H1 (cell line): ENCODE results near the gene ZNF598. TPM values are rescaled to one million over a fixed set of nuclear protein-coding genes. Genes with fewer than 3 reads are reported as not detected.
A peak's percentile ranks its signal among the peaks of the same experiment; 100 is the strongest.

Experiments
- CTCF ChIA-PET: fragments of 300-600 bp; sonication (Branson Sonifier 250); formaldehyde crosslinking; loops from one replicate; lab custom pipeline; 2021; ENCODE audit not compliant: partially characterized antibody; lab: Charles Lee
- POLR2A ChIA-PET: fragments of 300-600 bp; sonication (Branson Sonifier 250); formaldehyde crosslinking; loops from one replicate; lab custom pipeline; 2021; ENCODE audit warnings: inconsistent platforms; ENCODE audit not compliant: partially characterized antibody; lab: Charles Lee
- DNase-seq, 2 experiments: peaks; one replicate each; pipeline versions ENCODE4 v3.0.0 to v3.0.0-alpha.2; 2010 to 2022; ENCODE audit warnings: low spot score in 2 of 2, low read depth in 1 of 2, mixed read lengths in 1 of 2
- FAIRE-seq: peaks from 2 replicates; lab custom pipeline; 2011; peaks lifted over from hg19 to GRCh38; lab: Jason Lieb, UNC
- H2AFZ ChIP-seq: 2 replicates; pipeline ENCODE4 v1.8.1; 2012; ENCODE audit warnings: low read length, inconsistent platforms
- H2AK5ac ChIP-seq: 2 replicates; pipeline ENCODE4 v1.6.1; 2013; ENCODE audit warnings: low read depth, low read length
- H2BK120ac ChIP-seq: replicated peaks from 2 replicates; pipeline ENCODE3; 2013; ENCODE audit warnings: low read depth, low read length, inconsistent platforms
- H2BK12ac ChIP-seq: 2 replicates; pipeline ENCODE4 v1.6.1; 2013; ENCODE audit warnings: low read depth, low read length
- H2BK15ac ChIP-seq: 2 replicates; pipeline ENCODE4 v1.6.1; 2013; ENCODE audit warnings: low read length
- H2BK20ac ChIP-seq: 2 replicates; pipeline ENCODE4 v1.6.1; 2013; ENCODE audit warnings: low read length
- H2BK5ac ChIP-seq: 2 replicates; pipeline ENCODE4 v1.6.1; 2013; ENCODE audit warnings: low read depth, low read length
- H3K14ac ChIP-seq: 2 replicates; pipeline ENCODE4 v1.6.1; 2013; ENCODE audit warnings: inconsistent platforms; ENCODE audit not compliant: insufficient read length
- H3K18ac ChIP-seq: 2 replicates; pipeline ENCODE4 v1.6.1; 2013; ENCODE audit warnings: low read length; ENCODE audit errors: extremely low read depth
- H3K23ac ChIP-seq: 2 replicates; pipeline ENCODE4 v1.6.1; 2013; ENCODE audit warnings: inconsistent platforms; ENCODE audit not compliant: insufficient read length
- H3K23me2 ChIP-seq: 2 replicates; pipeline ENCODE4 v1.6.1; 2013; ENCODE audit warnings: low read depth, low read length
- H3K27ac ChIP-seq: 2 replicates; pipeline ENCODE4 v1.6.1; 2011; ENCODE audit warnings: low read depth, low read length, inconsistent platforms
- H3K27me3 ChIP-seq, 4 experiments: replicated peaks in 1 of 4; 1 replicate in 1 of 4; 2 replicates in 3 of 4; pipeline versions ENCODE4 v1.6.1 to v1.8.1; 2011 to 2013; ENCODE audit warnings: low read length in 3 of 4, mild to moderate bottlenecking in 3 of 4, inconsistent platforms in 2 of 4, mixed read lengths in 2 of 4, moderate library complexity in 1 of 4; ENCODE audit not compliant: control insufficient read depth in 3 of 4, insufficient read depth in 3 of 4; ENCODE audit errors: extremely low read depth in 1 of 4
- H3K36me3 ChIP-seq, 4 experiments: 2 replicates each; pipeline versions ENCODE4 v1.6.1 to v1.8.1; 2011 to 2013; ENCODE audit warnings: mild to moderate bottlenecking in 4 of 4, low read length in 3 of 4, moderate library complexity in 2 of 4, control low read depth in 1 of 4, inconsistent platforms in 1 of 4; ENCODE audit not compliant: insufficient read depth in 4 of 4, control insufficient read depth in 2 of 4
- H3K4ac ChIP-seq: replicated peaks from 2 replicates; pipeline ENCODE3; 2013; ENCODE audit warnings: low read length, low read depth, mixed read lengths, inconsistent platforms; ENCODE audit not compliant: insufficient read length
- H3K4me1 ChIP-seq, 4 experiments: replicated peaks in 1 of 4; 1 replicate in 1 of 4; 2 replicates in 3 of 4; pipeline versions ENCODE4 v1.6.1 to v1.8.1; 2011 to 2013; ENCODE audit warnings: low read length in 3 of 4, inconsistent platforms in 2 of 4, mixed read lengths in 1 of 4; ENCODE audit not compliant: insufficient read depth in 4 of 4, control insufficient read depth in 3 of 4
- H3K4me2 ChIP-seq, 2 experiments: 2 replicates each; pipeline versions ENCODE4 v1.6.1 to v1.8.1; 2011 to 2013; ENCODE audit warnings: low read depth in 2 of 2, low read length in 2 of 2, control low read depth in 1 of 2, inconsistent platforms in 1 of 2, mild to moderate bottlenecking in 1 of 2; ENCODE audit not compliant: insufficient read depth in 1 of 2
- H3K4me3 ChIP-seq, 4 experiments: fragments of 200-600, 300-600 bp in 1 of 4; sonication (generic), shearing (Covaris generic), sonication (Bioruptor Twin) in 1 of 4; 2 replicates each; pipeline versions ENCODE4 v1.5.1 to v1.8.1; 2011 to 2016; ENCODE audit warnings: low read length in 4 of 4, low read depth in 3 of 4, control low read depth in 2 of 4, inconsistent platforms in 2 of 4, mild to moderate bottlenecking in 2 of 4, mixed read lengths in 1 of 4, moderate library complexity in 1 of 4; ENCODE audit not compliant: insufficient read depth in 2 of 4; ENCODE audit errors: extremely low read depth in 1 of 4
- H3K56ac ChIP-seq: replicated peaks from 2 replicates; pipeline ENCODE3; 2013; ENCODE audit warnings: low read depth, mild to moderate bottlenecking, mixed read lengths, low read length, inconsistent platforms; ENCODE audit not compliant: insufficient read length
- H3K79me1 ChIP-seq: 2 replicates; pipeline ENCODE4 v1.6.1; 2013; ENCODE audit warnings: low read depth, low read length, control low read depth
- H3K79me2 ChIP-seq, 2 experiments: 2 replicates each; pipeline versions ENCODE4 v1.6.1 to v1.8.1; 2012 to 2013; ENCODE audit warnings: low read length in 2 of 2, mild to moderate bottlenecking in 2 of 2, inconsistent platforms in 1 of 2; ENCODE audit not compliant: insufficient read depth in 2 of 2, control insufficient read depth in 1 of 2
- H3K9ac ChIP-seq, 4 experiments: replicated peaks in 1 of 4; 1 replicate in 1 of 4; 2 replicates in 3 of 4; pipeline versions ENCODE4 v1.6.1 to v1.8.1; 2011 to 2013; ENCODE audit warnings: low read depth in 3 of 4, low read length in 3 of 4, control low read depth in 2 of 4, mild to moderate bottlenecking in 2 of 4, moderate library complexity in 2 of 4, inconsistent platforms in 1 of 4; ENCODE audit errors: extremely low read depth in 1 of 4
- H3K9me3 ChIP-seq, 2 experiments: 2 replicates each; pipeline versions ENCODE4 v1.6.1 to v1.8.1; 2012 to 2013; ENCODE audit warnings: mild to moderate bottlenecking in 2 of 2, moderate library complexity in 2 of 2, control low read depth in 1 of 2, inconsistent platforms in 1 of 2, low read depth in 1 of 2, low read length in 1 of 2, mixed read lengths in 1 of 2; ENCODE audit not compliant: insufficient read depth in 2 of 2
- H4K20me1 ChIP-seq, 2 experiments: replicated peaks in 1 of 2; 2 replicates each; pipeline versions ENCODE3 to v1.8.1; 2011 to 2013; ENCODE audit warnings: inconsistent platforms in 2 of 2, low read length in 2 of 2, mild to moderate bottlenecking in 1 of 2; ENCODE audit not compliant: insufficient read depth in 2 of 2, control insufficient read depth in 1 of 2
- H4K5ac ChIP-seq: 2 replicates; pipeline ENCODE4 v1.6.1; 2013; ENCODE audit warnings: low read length, low read depth, mixed read lengths, inconsistent platforms; ENCODE audit not compliant: insufficient read length
- H4K8ac ChIP-seq: 2 replicates; pipeline ENCODE4 v1.8.0; 2013; ENCODE audit warnings: mild to moderate bottlenecking, moderate library complexity, low read length, inconsistent platforms; ENCODE audit not compliant: insufficient read depth; ENCODE audit errors: extremely low read depth
- H4K91ac ChIP-seq: replicated peaks from 2 replicates; pipeline ENCODE3; 2013; ENCODE audit warnings: low read length, mixed read lengths, inconsistent platforms; ENCODE audit not compliant: insufficient read length
- BRCA1 ChIP-seq: IDR thresholded peaks from 2 replicates; pipeline ENCODE4 v1.6.1; 2012; ENCODE audit warnings: low read depth, low read length, improper control_type of control experiment
- CREB1 ChIP-seq: IDR thresholded peaks from 2 replicates; pipeline ENCODE4 v1.6.1; 2012; ENCODE audit warnings: inconsistent platforms
- HDAC2 ChIP-seq, 2 experiments: fragments of 300-600 bp in 1 of 2; sonication (generic) in 1 of 2; IDR thresholded peaks; 2 replicates each; pipeline ENCODE4 v1.6.1; 2011 to 2012; ENCODE audit warnings: low read depth in 2 of 2, low read length in 2 of 2, mild to moderate bottlenecking in 2 of 2, moderate library complexity in 2 of 2, borderline replicate concordance in 1 of 2, inconsistent platforms in 1 of 2
- JUND ChIP-seq: IDR thresholded peaks from 2 replicates; pipeline ENCODE4 v1.6.1; 2011; ENCODE audit warnings: mild to moderate bottlenecking, improper control_type of control experiment, low read length
- KDM5A ChIP-seq: fragments of 200-600 bp; IDR thresholded peaks from 2 replicates; pipeline ENCODE4 v1.7.1; 2012; ENCODE audit warnings: mild to moderate bottlenecking, low read length, inconsistent platforms, mixed read lengths
- RBBP5 ChIP-seq: IDR thresholded peaks from 2 replicates; pipeline ENCODE4 v1.7.1; 2012; ENCODE audit warnings: low read depth, mild to moderate bottlenecking, inconsistent platforms, low read length, moderate library complexity, borderline replicate concordance
- TBP ChIP-seq: IDR thresholded peaks from 2 replicates; pipeline ENCODE4 v1.6.1; 2011; ENCODE audit warnings: low read depth, low read length, improper control_type of control experiment
- WGBS, 2 experiments: shearing (Covaris generic) in 1 of 2; methylation state at CpG; one replicate each; pipeline versions ENCODE4 v1.1.6 to v1.1.7; 2013 to 2015; ENCODE audit warnings: low lambda C conversion rate in 2 of 2, mixed read lengths in 2 of 2, inconsistent platforms in 1 of 2, low coverage in 1 of 2, missing lambda C conversion rate in 1 of 2; ENCODE audit not compliant: insufficient replicate concordance in 2 of 2, insufficient coverage in 1 of 2, insufficient read length in 1 of 2; ENCODE audit errors: extremely low coverage in 1 of 2, missing lambda C conversion rate in 1 of 2; 5-methylcytosine and 5-hydroxymethylcytosine counted together
- polyA plus RNA-seq, 7 experiments: library from polyadenylated mRNA; depleted of rRNA in 3 of 7; stranded (reverse) in 5 of 7; unstranded in 2 of 7; fragments of >200 nt in 5 of 7; fragments of 200-250 nt in 2 of 7; gene quantifications; 1 replicate in 5 of 7; 2 replicates in 1 of 7; 4 replicates in 1 of 7; pipeline versions ENCODE4 v1.2.1 to v1.2.3, GENCODE V29; 2011 to 2013; ENCODE audit warnings: missing spikeins in 2 of 7, mixed read lengths in 2 of 7
- total RNA-seq: library from RNA; stranded (reverse); fragmentation: NEBNext Ultra II Directional; extraction: Animal tissue kit (Norgen Biotek cat#: 25700); gene quantifications from 2 replicates; pipeline ENCODE4 v1.2.1, GENCODE V29; 2021

The ZNF598 gene
- total and polyA plus RNA-seq, 2 of the 8 experiments (the other 6 are each of a cell fraction or from before 2014, with no cell fraction given), result 29.3 to 47.6 TPM

GRCh38 chr16:1964506-1965395 is 44.9 kb downstream of the ZNF598 start, which contains the start of gene RPS2:
TSS of gene RPS2 (minus strand) at chr16:1964826. CDS start at chr16:1964625, 201 bp downstream.
- Histone ChIP-seq H2AK5ac (peak within 1 kb of the TSS; percentile 16; the same call in 1 of the 2 replicates), H3K18ac (peak within 1 kb of the TSS; percentile 96), H2BK120ac (no peak within 1 kb of the TSS), H3K14ac (peak within 1 kb of the TSS; percentile 8), H2BK20ac (no peak within 1 kb of the TSS), H3K79me1 (peaks cover 11% of the 10 kb centered on the region), H4K5ac (peak within 1 kb of the TSS; percentile 90), H2AFZ (no peak within 1 kb of the TSS), H3K9ac (peak within 1 kb of the TSS; percentile 90 to 97 (median 93)), H3K27me3 (no peaks in the 10 kb centered on the region), H2BK12ac (no peak within 1 kb of the TSS), H2BK5ac (peak within 1 kb of the TSS; percentile 83), H2BK15ac (0 out of 2 replicates have a peak within 1 kb of the TSS, but pooled peaks have one; percentile 65), H3K9me3 (no peaks in the 10 kb centered on the region), H3K23ac (no peak within 1 kb of the TSS), H4K91ac (peak within 1 kb of the TSS; percentile 74), H4K20me1 (peaks cover 12 to 17% of the 10 kb centered on the region in 2 experiments), H3K4me1 (peaks cover 0 to 22% (median 5%) of the 10 kb centered on the region in 4 experiments; a peak in 5 of 7 replicates), H3K4me3 (peak within 1 kb of the TSS; percentile 98 to 99 (median 98)), H3K36me3 (peaks cover 17 to 34% (median 28%) of the 10 kb centered on the region in 4 experiments), H3K27ac (peak within 1 kb of the TSS; percentile 94), H3K4ac (peak within 1 kb of the TSS; percentile 94), H3K4me2 (peak within 1 kb of the TSS; percentile 99 to 100), H3K23me2 (peaks cover 16% of the 10 kb centered on the region), H4K8ac (peak within 1 kb of the TSS; percentile 99), H3K79me2 (peaks cover 10 to 38% of the 10 kb centered on the region in 2 experiments), H3K56ac (peak within 1 kb of the TSS; percentile 93)
- ChIA-PET CTCF (interaction anchor here (0.5 to 3.0 kb wide), 10 partner anchors 12 to 285 kb away, joined by 3 to 9 read pairs (median 4); no protein-coding TSS in a partner anchor), POLR2A (interaction anchor here (0.6 to 19.8 kb wide), 72 partner anchors 12 to 1761 kb away, joined by 3 to 736 read pairs (median 4); partner anchors contain the start of genes EME2, FAHD1, GFER and HAGH)
- 1% methylated on average over 81 of the region's 97 CpGs; no CpG with 5 or more reads in 1 of the 2 experiments for WGBS, 2 experiments
- FAIRE-seq (no peak), DNase-seq (peak; percentile 94 to 97)
- TF ChIP-seq CREB1 (peak; percentile 95), HDAC2 (IDR thresholded peaks at IDR 0.05; ENCODE audit: borderline replicate concordance in 1 of 2, low read depth in 2 of 2, low read length in 2 of 2) (peak in 1 of 2 experiments; percentile 17; a peak in 1 of 4 replicates), TBP (peak; percentile 98), RBBP5 (peak; percentile 75; the same call in 1 of the 2 replicates), BRCA1 (peak; percentile 86), JUND (no peak), KDM5A (peak; percentile 80)
